ENCODE data around the gene ADAMTSL3. TPM values are rescaled to one million over a fixed set of nuclear protein-coding genes. Genes with fewer than 3 reads are reported as not detected.

Gene ADAMTSL3
- polyA plus RNA-seq, 1 of the 3 experiments (the other 2 are of a cell fraction) = 0.02 TPM

DNA sequence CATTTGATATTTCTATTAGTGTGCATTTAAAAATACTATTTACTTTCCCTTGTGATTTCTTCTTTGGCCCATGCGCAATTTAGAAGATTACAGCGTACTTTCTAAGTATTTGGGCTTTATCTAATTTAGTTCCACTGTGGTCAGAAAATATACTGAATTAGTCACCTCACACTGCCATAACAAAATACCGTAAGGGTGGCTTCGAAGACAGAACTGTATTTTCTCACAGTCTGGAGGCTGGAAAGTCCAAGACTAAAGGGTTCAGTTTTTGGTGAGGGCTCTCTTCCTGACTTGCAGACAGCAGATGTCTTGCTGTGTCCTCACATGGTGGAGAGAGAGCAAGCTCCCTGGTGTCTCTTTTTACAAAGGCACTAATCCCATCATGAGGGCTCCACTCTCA is 286.2 kb downstream of the ADAMTSL3 start:
- H3K9me2 ChIP-seq = no peaks in the 10 kb centered on the region
- no peak overlapping the region for H2AFZ ChIP-seq (ENCODE audit: low read depth)
- no peak overlapping the region for H3K9ac ChIP-seq
- no peak overlapping the region for H3K27ac ChIP-seq (ENCODE audit: low read depth in 2 of 2, low read length in 1 of 2)
- DNase-seq = no peak
- H4K20me1 ChIP-seq (ENCODE audit: insufficient read depth) = no peaks in the 10 kb centered on the region
- 22% methylated on average over 4 of the region's 4 CpGs for WGBS (ENCODE audit: low lambda C conversion rate)
- ChIA-PET CTCF (no interaction called here), POLR2A (no interaction called here)
- no peak overlapping the region for H3K4me3 ChIP-seq (ENCODE audit: low read depth in 2 of 2, low read length in 1 of 2)
- TF ChIP-seq TCF12 (IDR thresholded peaks at IDR 0.05) (no peak), MXI1 (IDR thresholded peaks at IDR 0.05; ENCODE audit: low read depth, low read length) (no peak), PBX3 (IDR thresholded peaks at IDR 0.05) (no peak), NFIC (IDR thresholded peaks at IDR 0.05; ENCODE audit: borderline replicate concordance) (no peak), YY1 (IDR thresholded peaks at IDR 0.05; ENCODE audit: low read depth) (no peak), MEF2A (IDR thresholded peaks at IDR 0.05; ENCODE audit: borderline replicate concordance, low read depth) (no peak), FOXM1 (IDR thresholded peaks at IDR 0.05; ENCODE audit: low read depth) (no peak), RCOR1 (IDR thresholded peaks at IDR 0.05; ENCODE audit: low read length) (no peak), CTCF (IDR thresholded peaks at IDR 0.05) (no peak), NRF1 (IDR thresholded peaks at IDR 0.05; ENCODE audit: low read depth, low read length) (no peak), TEAD4 (IDR thresholded peaks at IDR 0.05; ENCODE audit: borderline replicate concordance, insufficient read depth) (no peak), GATA2 (CRISPR knock-in tag; IDR thresholded peaks at IDR 0.05) (no peak)
- H3K4me2 ChIP-seq = no peak overlapping the region
- H3K9me3 ChIP-seq = no peaks in the 10 kb centered on the region
- H3K79me2 ChIP-seq (ENCODE audit: insufficient read depth) = no peaks in the 10 kb centered on the region
- no peaks in the 10 kb centered on the region; the same call in 1 of the 2 replicates for H3K27me3 ChIP-seq (ENCODE audit: insufficient read depth)
- H3K4me1 ChIP-seq (ENCODE audit: control insufficient read depth in 1 of 2, insufficient read depth in 2 of 2, low read depth in 1 of 2, low read length in 1 of 2) = no peaks in the 10 kb centered on the region
- no peaks in the 10 kb centered on the region for H3K36me3 ChIP-seq (replicated peaks in 1 of 2; ENCODE audit: control insufficient read depth in 1 of 2, insufficient read depth in 2 of 2, low read length in 1 of 2)
- H3F3A ChIP-seq (replicated peaks; ENCODE audit: insufficient read depth) = no peaks in the 10 kb centered on the region

GRCh38 chr15:83943043-83943442 is 289.1 kb downstream of the ADAMTSL3 start:
- Histone ChIP-seq H3K79me2 (ENCODE audit: insufficient read depth) (no peaks in the 10 kb centered on the region), H3K9ac (no peak overlapping the region), H4K20me1 (ENCODE audit: insufficient read depth) (no peaks in the 10 kb centered on the region), H3F3A (replicated peaks; ENCODE audit: insufficient read depth) (no peaks in the 10 kb centered on the region), H3K27ac (ENCODE audit: low read depth in 2 of 2, low read length in 1 of 2) (no peak overlapping the region), H3K4me3 (ENCODE audit: low read depth in 2 of 2, low read length in 1 of 2) (no peak overlapping the region), H2AFZ (ENCODE audit: low read depth) (no peak overlapping the region), H3K36me3 (replicated peaks in 1 of 2; ENCODE audit: control insufficient read depth in 1 of 2, insufficient read depth in 2 of 2, low read length in 1 of 2) (no peaks in the 10 kb centered on the region), H3K4me1 (ENCODE audit: control insufficient read depth in 1 of 2, insufficient read depth in 2 of 2, low read depth in 1 of 2, low read length in 1 of 2) (no peaks in the 10 kb centered on the region), H3K9me3 (no peaks in the 10 kb centered on the region), H3K27me3 (ENCODE audit: insufficient read depth) (no peaks in the 10 kb centered on the region; the same call in 1 of the 2 replicates), H3K9me2 (no peaks in the 10 kb centered on the region), H3K4me2 (no peak overlapping the region)
- 7% methylated on average over 3 of the region's 3 CpGs for WGBS (ENCODE audit: low lambda C conversion rate)
- no peak for DNase-seq
- ChIA-PET CTCF (no interaction called here), POLR2A (no interaction called here)
- TF ChIP-seq TCF12 (IDR thresholded peaks at IDR 0.05) = no peak

Measured in SK-N-SH (cell line).